GM23338 (cell line): ENCODE results near the gene BTNL8. TPM values are rescaled to one million over a fixed set of nuclear protein-coding genes. Genes with fewer than 3 reads are reported as not detected.
A peak's percentile ranks its signal among the peaks of the same experiment; 100 is the strongest.

ENCODE experiments used
- ATAC-seq: fragments of 200-7000 bp; cut with Tn5 transposase; 3 replicates; pipeline ENCODE4 v1.9.1; 2020
- DNase-seq: peaks from one replicate; pipeline ENCODE4 v3.0.0-alpha.2; 2015; ENCODE audit warnings: low spot score
- H2AFZ ChIP-seq: fragments of 200-600 bp; sonication (generic); 2 replicates; pipeline ENCODE4 v1.8.0; 2016; ENCODE audit warnings: antibody characterized with exemption, mild to moderate bottlenecking, moderate library complexity
- H3F3A ChIP-seq: fragments of 200-600 bp; sonication (generic); replicated peaks from 2 replicates; pipeline ENCODE4 v1.8.0; 2017; ENCODE audit warnings: antibody characterized with exemption, mixed run types, low read depth
- H3K27ac ChIP-seq: fragments of 200-600 bp; sonication (generic); 2 replicates; pipeline ENCODE4 v1.6.1; 2016; ENCODE audit warnings: low read depth
- H3K27me3 ChIP-seq: fragments of 200-600 bp; sonication (generic); 2 replicates; pipeline ENCODE4 v1.8.0; 2016; ENCODE audit warnings: mild to moderate bottlenecking, mixed run types, moderate library complexity; ENCODE audit not compliant: insufficient read depth
- H3K36me3 ChIP-seq: fragments of 200-600 bp; sonication (generic); 2 replicates; pipeline ENCODE4 v1.8.0; 2016; ENCODE audit warnings: mild to moderate bottlenecking; ENCODE audit not compliant: insufficient read depth
- H3K4me1 ChIP-seq: fragments of 200-600 bp; sonication (generic); 2 replicates; pipeline ENCODE4 v1.8.0; 2016; ENCODE audit warnings: mild to moderate bottlenecking, moderate library complexity; ENCODE audit not compliant: insufficient read depth
- H3K4me2 ChIP-seq: fragments of 200-600 bp; sonication (generic); 2 replicates; pipeline ENCODE4 v1.7.1; 2017; ENCODE audit warnings: mixed run types
- H3K4me3 ChIP-seq: fragments of 200-600 bp; sonication (generic); 2 replicates; pipeline ENCODE4 v1.6.1; 2016; ENCODE audit warnings: mixed run types
- H3K79me2 ChIP-seq: fragments of 200-600 bp; sonication (generic); replicated peaks from 2 replicates; pipeline ENCODE4 v1.8.0; 2017; ENCODE audit warnings: mild to moderate bottlenecking; ENCODE audit not compliant: insufficient read depth
- H3K9me2 ChIP-seq: fragments of 200-600 bp; sonication (generic); 2 replicates; pipeline ENCODE4 v1.8.0; 2017; ENCODE audit not compliant: insufficient read depth
- H4K20me1 ChIP-seq: fragments of 200-600 bp; sonication (generic); replicated peaks from 2 replicates; pipeline ENCODE4 v1.8.0; 2017; ENCODE audit warnings: mild to moderate bottlenecking; ENCODE audit not compliant: insufficient read depth
- H3K27ac Mint-ChIP-seq: 2 replicates; pipeline ENCODE4 v1.8.0; 2020; ENCODE audit warnings: inconsistent platforms, mild to moderate bottlenecking, moderate library complexity, mixed read lengths
- H3K27me3 Mint-ChIP-seq: 3 replicates; pipeline ENCODE4 v1.8.0; 2022; ENCODE audit warnings: low read depth, mild to moderate bottlenecking, moderate library complexity, mixed read lengths, inconsistent platforms; ENCODE audit not compliant: insufficient read depth, poor library complexity
- H3K36me3 Mint-ChIP-seq: 3 replicates; pipeline ENCODE4 v1.8.0; 2021; ENCODE audit warnings: low read depth, mild to moderate bottlenecking, inconsistent platforms, moderate library complexity, mixed read lengths
- H3K4me1 Mint-ChIP-seq: 3 replicates; pipeline ENCODE4 v1.8.0; 2020; ENCODE audit warnings: mild to moderate bottlenecking, inconsistent platforms, mixed read lengths
- H3K4me3 Mint-ChIP-seq: 3 replicates; pipeline ENCODE4 v1.8.0; 2021; ENCODE audit warnings: moderate library complexity, mild to moderate bottlenecking, inconsistent platforms, mixed read lengths
- H3K9me3 Mint-ChIP-seq: 3 replicates; pipeline ENCODE4 v1.8.0; 2020; ENCODE audit warnings: moderate library complexity, mild to moderate bottlenecking, inconsistent platforms, mixed read lengths
- CREB1 ChIP-seq: fragments of 250-450 bp; sonication (Bioruptor Pico); IDR thresholded peaks from 2 replicates; pipeline ENCODE4 v1.5.0; 2020; ENCODE audit warnings: low read depth, mild to moderate bottlenecking, moderate library complexity
- EZH2 ChIP-seq: fragments of 200-600 bp; sonication (generic); IDR thresholded peaks from one replicate; pipeline ENCODE4 v1.8.0; 2017; ENCODE audit warnings: antibody characterized with exemption, mild to moderate bottlenecking, low read depth; ENCODE audit not compliant: unreplicated experiment
- EZH2phosphoT487 ChIP-seq: fragments of 200-600 bp; sonication (generic); IDR thresholded peaks from one replicate; pipeline ENCODE4 v1.8.1; 2018; ENCODE audit warnings: antibody characterized with exemption; ENCODE audit not compliant: unreplicated experiment
- JUNB ChIP-seq: IDR thresholded peaks from one replicate; pipeline ENCODE4 v1.6.1; 2016; ENCODE audit warnings: antibody characterized with exemption; ENCODE audit not compliant: unreplicated experiment
- NANOG ChIP-seq: IDR thresholded peaks from 2 replicates; pipeline ENCODE4 v1.6.1; 2016; ENCODE audit warnings: antibody characterized with exemption, borderline replicate concordance
- POLR2AphosphoS5 ChIP-seq: IDR thresholded peaks from 2 replicates; pipeline ENCODE4 v1.6.1; 2016; ENCODE audit warnings: antibody characterized with exemption, low read depth
- STAT1 ChIP-seq: IDR thresholded peaks from one replicate; pipeline ENCODE4 v1.6.1; 2016; ENCODE audit warnings: antibody characterized with exemption; ENCODE audit not compliant: unreplicated experiment
- ZNF114 ChIP-seq: fragments of 250-450 bp; sonication (Bioruptor Pico); IDR thresholded peaks from 2 replicates; pipeline ENCODE4 v1.5.0; 2020; ENCODE audit warnings: mild to moderate bottlenecking, moderate library complexity
- ZNF331 ChIP-seq: fragments of 250-450 bp; sonication (Bioruptor Pico); IDR thresholded peaks from 2 replicates; pipeline ENCODE4 v1.5.0; 2020; ENCODE audit warnings: low read depth, mild to moderate bottlenecking, moderate library complexity
- polyA plus RNA-seq: library from polyadenylated mRNA; unstranded; fragments of >200 nt; fragmentation: Nextera tagmentation; extraction: Ambion mirVana; gene quantifications from 2 replicates; pipeline ENCODE4 v1.2.1, GENCODE V29; 2016
- total RNA-seq: library from RNA; depleted of rRNA; stranded (reverse); fragments of >200 nt; shearing (Covaris generic); gene quantifications from 2 replicates; pipeline ENCODE4 v1.2.3, GENCODE V29; 2014
- TF ChIP-seq, protein P1 (sequence below): IDR thresholded peaks from one replicate; pipeline ENCODE4 v1.6.1; 2018; ENCODE audit warnings: antibody characterized with exemption; ENCODE audit not compliant: unreplicated experiment
- TF ChIP-seq, protein P2 (sequence below), 2 experiments: fragments of 200-600 bp in 1 of 2; sonication (generic) in 1 of 2; conservative IDR thresholded peaks; 2 replicates each; pipeline versions ENCODE4 v1.5.1 to v1.6.1; 2016 to 2017; ENCODE audit warnings: antibody characterized with exemption in 2 of 2, low read depth in 2 of 2, mild to moderate bottlenecking in 2 of 2, moderate library complexity in 1 of 2
- TF ChIP-seq, protein P3 (sequence below): IDR thresholded peaks from 2 replicates; pipeline ENCODE4 v1.6.1; 2016; ENCODE audit warnings: antibody characterized with exemption
- TF ChIP-seq, protein P4 (sequence below): fragments of 250-450 bp; sonication (Bioruptor Pico); IDR thresholded peaks from 2 replicates; pipeline ENCODE4 v1.5.0; 2020; ENCODE audit warnings: mild to moderate bottlenecking, moderate library complexity

Gene BTNL8
- total and polyA plus RNA-seq, 2 experiments from 2014 or later, result 0.23 TPM; not detected in 1

DNA sequence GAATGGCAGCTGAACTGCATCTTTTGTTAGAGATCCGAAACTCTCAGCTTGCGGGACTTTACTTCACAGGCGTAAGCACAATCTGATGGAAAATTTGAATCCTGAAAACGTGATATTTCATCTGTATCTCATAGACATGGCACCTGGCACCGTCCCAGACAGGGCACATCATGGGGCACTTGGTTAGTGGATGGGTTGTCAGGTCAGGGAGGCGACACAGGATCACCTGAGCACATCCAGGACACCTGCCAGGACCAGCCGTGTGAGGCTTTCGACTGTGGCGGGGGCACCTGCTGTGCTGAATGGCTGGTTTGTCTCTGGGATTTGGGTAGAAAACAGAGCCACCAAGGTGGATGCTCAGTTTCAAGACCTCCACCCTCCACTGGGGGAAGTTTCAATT is 26.5 kb upstream of the BTNL8 start:
- Mint-ChIP-seq H3K27ac (no peak overlapping the region), H3K27me3 (peaks cover 4% of the 10 kb centered on the region), H3K4me3 (no peak overlapping the region), H3K4me1 (peaks cover 21% of the 10 kb centered on the region), H3K9me3 (no peaks in the 10 kb centered on the region), H3K36me3 (no peaks in the 10 kb centered on the region)
- ATAC-seq (peak; percentile 41), DNase-seq (no peak)
- Histone ChIP-seq H3K27ac (no peak overlapping the region), H3K4me3 (no peak overlapping the region), H2AFZ (peak overlapping the region; percentile 59; the same call in 1 of the 2 replicates), H3K9me2 (no peaks in the 10 kb centered on the region), H3K4me1 (peaks cover 7% of the 10 kb centered on the region; the same call in 1 of the 2 replicates), H3K79me2 (no peaks in the 10 kb centered on the region), H3K4me2 (no peak overlapping the region), H3K27me3 (no peaks in the 10 kb centered on the region), H4K20me1 (no peaks in the 10 kb centered on the region), H3K36me3 (no peaks in the 10 kb centered on the region), H3F3A (no peaks in the 10 kb centered on the region)
- no peak for TF ChIP-seq CREB1 (CRISPR knock-in tag)
- TF ChIP-seq POLR2AphosphoS5, result no peak
- no peak for TF ChIP-seq EZH2phosphoT487
- no peak for TF ChIP-seq STAT1
- no peak for TF ChIP-seq NANOG
- no peak for TF ChIP-seq ZNF331 (CRISPR knock-in tag)
- no peak for TF ChIP-seq JUNB
- TF ChIP-seq, protein P1, sequence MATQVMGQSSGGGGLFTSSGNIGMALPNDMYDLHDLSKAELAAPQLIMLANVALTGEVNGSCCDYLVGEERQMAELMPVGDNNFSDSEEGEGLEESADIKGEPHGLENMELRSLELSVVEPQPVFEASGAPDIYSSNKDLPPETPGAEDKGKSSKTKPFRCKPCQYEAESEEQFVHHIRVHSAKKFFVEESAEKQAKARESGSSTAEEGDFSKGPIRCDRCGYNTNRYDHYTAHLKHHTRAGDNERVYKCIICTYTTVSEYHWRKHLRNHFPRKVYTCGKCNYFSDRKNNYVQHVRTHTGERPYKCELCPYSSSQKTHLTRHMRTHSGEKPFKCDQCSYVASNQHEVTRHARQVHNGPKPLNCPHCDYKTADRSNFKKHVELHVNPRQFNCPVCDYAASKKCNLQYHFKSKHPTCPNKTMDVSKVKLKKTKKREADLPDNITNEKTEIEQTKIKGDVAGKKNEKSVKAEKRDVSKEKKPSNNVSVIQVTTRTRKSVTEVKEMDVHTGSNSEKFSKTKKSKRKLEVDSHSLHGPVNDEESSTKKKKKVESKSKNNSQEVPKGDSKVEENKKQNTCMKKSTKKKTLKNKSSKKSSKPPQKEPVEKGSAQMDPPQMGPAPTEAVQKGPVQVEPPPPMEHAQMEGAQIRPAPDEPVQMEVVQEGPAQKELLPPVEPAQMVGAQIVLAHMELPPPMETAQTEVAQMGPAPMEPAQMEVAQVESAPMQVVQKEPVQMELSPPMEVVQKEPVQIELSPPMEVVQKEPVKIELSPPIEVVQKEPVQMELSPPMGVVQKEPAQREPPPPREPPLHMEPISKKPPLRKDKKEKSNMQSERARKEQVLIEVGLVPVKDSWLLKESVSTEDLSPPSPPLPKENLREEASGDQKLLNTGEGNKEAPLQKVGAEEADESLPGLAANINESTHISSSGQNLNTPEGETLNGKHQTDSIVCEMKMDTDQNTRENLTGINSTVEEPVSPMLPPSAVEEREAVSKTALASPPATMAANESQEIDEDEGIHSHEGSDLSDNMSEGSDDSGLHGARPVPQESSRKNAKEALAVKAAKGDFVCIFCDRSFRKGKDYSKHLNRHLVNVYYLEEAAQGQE, result no peak
- TF ChIP-seq, protein P2, sequence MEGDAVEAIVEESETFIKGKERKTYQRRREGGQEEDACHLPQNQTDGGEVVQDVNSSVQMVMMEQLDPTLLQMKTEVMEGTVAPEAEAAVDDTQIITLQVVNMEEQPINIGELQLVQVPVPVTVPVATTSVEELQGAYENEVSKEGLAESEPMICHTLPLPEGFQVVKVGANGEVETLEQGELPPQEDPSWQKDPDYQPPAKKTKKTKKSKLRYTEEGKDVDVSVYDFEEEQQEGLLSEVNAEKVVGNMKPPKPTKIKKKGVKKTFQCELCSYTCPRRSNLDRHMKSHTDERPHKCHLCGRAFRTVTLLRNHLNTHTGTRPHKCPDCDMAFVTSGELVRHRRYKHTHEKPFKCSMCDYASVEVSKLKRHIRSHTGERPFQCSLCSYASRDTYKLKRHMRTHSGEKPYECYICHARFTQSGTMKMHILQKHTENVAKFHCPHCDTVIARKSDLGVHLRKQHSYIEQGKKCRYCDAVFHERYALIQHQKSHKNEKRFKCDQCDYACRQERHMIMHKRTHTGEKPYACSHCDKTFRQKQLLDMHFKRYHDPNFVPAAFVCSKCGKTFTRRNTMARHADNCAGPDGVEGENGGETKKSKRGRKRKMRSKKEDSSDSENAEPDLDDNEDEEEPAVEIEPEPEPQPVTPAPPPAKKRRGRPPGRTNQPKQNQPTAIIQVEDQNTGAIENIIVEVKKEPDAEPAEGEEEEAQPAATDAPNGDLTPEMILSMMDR (conservative IDR thresholded peaks at IDR 0.05; ENCODE audit: low read depth in 2 of 2), result no peak
- TF ChIP-seq EZH2, result no peak
- TF ChIP-seq, protein P3, sequence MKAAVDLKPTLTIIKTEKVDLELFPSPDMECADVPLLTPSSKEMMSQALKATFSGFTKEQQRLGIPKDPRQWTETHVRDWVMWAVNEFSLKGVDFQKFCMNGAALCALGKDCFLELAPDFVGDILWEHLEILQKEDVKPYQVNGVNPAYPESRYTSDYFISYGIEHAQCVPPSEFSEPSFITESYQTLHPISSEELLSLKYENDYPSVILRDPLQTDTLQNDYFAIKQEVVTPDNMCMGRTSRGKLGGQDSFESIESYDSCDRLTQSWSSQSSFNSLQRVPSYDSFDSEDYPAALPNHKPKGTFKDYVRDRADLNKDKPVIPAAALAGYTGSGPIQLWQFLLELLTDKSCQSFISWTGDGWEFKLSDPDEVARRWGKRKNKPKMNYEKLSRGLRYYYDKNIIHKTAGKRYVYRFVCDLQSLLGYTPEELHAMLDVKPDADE, result no peak
- TF ChIP-seq, protein P4, sequence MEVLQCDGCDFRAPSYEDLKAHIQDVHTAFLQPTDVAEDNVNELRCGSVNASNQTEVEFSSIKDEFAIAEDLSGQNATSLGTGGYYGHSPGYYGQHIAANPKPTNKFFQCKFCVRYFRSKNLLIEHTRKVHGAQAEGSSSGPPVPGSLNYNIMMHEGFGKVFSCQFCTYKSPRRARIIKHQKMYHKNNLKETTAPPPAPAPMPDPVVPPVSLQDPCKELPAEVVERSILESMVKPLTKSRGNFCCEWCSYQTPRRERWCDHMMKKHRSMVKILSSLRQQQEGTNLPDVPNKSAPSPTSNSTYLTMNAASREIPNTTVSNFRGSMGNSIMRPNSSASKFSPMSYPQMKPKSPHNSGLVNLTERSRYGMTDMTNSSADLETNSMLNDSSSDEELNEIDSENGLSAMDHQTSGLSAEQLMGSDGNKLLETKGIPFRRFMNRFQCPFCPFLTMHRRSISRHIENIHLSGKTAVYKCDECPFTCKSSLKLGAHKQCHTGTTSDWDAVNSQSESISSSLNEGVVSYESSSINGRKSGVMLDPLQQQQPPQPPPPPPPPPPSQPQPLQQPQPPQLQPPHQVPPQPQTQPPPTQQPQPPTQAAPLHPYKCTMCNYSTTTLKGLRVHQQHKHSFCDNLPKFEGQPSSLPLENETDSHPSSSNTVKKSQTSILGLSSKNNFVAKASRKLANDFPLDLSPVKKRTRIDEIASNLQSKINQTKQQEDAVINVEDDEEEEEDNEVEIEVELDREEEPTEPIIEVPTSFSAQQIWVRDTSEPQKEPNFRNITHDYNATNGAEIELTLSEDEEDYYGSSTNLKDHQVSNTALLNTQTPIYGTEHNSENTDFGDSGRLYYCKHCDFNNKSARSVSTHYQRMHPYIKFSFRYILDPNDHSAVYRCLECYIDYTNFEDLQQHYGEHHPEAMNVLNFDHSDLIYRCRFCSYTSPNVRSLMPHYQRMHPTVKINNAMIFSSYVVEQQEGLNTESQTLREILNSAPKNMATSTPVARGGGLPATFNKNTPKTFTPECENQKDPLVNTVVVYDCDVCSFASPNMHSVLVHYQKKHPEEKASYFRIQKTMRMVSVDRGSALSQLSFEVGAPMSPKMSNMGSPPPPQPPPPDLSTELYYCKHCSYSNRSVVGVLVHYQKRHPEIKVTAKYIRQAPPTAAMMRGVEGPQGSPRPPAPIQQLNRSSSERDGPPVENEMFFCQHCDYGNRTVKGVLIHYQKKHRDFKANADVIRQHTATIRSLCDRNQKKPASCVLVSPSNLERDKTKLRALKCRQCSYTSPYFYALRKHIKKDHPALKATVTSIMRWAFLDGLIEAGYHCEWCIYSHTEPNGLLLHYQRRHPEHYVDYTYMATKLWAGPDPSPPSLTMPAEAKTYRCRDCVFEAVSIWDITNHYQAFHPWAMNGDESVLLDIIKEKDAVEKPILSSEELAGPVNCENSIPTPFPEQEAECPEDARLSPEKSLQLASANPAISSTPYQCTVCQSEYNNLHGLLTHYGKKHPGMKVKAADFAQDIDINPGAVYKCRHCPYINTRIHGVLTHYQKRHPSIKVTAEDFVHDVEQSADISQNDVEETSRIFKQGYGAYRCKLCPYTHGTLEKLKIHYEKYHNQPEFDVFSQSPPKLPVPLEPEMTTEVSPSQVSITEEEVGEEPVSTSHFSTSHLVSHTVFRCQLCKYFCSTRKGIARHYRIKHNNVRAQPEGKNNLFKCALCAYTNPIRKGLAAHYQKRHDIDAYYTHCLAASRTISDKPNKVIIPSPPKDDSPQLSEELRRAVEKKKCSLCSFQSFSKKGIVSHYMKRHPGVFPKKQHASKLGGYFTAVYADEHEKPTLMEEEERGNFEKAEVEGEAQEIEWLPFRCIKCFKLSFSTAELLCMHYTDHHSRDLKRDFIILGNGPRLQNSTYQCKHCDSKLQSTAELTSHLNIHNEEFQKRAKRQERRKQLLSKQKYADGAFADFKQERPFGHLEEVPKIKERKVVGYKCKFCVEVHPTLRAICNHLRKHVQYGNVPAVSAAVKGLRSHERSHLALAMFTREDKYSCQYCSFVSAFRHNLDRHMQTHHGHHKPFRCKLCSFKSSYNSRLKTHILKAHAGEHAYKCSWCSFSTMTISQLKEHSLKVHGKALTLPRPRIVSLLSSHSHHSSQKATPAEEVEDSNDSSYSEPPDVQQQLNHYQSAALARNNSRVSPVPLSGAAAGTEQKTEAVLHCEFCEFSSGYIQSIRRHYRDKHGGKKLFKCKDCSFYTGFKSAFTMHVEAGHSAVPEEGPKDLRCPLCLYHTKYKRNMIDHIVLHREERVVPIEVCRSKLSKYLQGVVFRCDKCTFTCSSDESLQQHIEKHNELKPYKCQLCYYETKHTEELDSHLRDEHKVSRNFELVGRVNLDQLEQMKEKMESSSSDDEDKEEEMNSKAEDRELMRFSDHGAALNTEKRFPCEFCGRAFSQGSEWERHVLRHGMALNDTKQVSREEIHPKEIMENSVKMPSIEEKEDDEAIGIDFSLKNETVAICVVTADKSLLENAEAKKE (CRISPR knock-in tag), result no peak
- no peak for TF ChIP-seq ZNF114 (CRISPR knock-in tag)
